HG02763 (cell line): ENCODE measurements around the gene PPIL1.
A peak's percentile ranks its signal among the peaks of the same experiment; 100 is the strongest.
"Not testable (repeated sequence)": the region's sequence is repeated elsewhere in the genome, so short reads cannot be mapped to it uniquely, and the experiment has no call there.

Experiments used
- ATAC-seq: cut with Tn5 transposase; IDR thresholded peaks from one replicate; pipeline ENCODE4 v1.9.1; 2021; ENCODE audit warnings: mild to moderate bottlenecking, moderate library complexity; ENCODE audit not compliant: unreplicated experiment

Gene PPIL1

GRCh38 chr6:36874443-36875249, at the start of gene PPIL1:
PPIL1 (minus strand) TSS chr6:36874803; CDS start chr6:36874772, 31 bp downstream.
- peak; percentile 76 for ATAC-seq

GRCh38 chr6:36924131-36924530, 49.5 kb upstream of the PPIL1 start:
- no peak for ATAC-seq

- ATAC-seq: no peak
These were observed 45.9 kb upstream of the PPIL1 start for GRCh38 chr6:36920546-36920945.

- ATAC-seq: no peak
These were observed 45.4 kb upstream of the PPIL1 start for GRCh38 chr6:36920049-36920448.

- ATAC-seq: no peak
These were observed 43.1 kb upstream of the PPIL1 start for GRCh38 chr6:36917541-36918193.

GRCh38 chr6:36916126-36916525, 41.5 kb upstream of the PPIL1 start:
- ATAC-seq: no peak

GRCh38 chr6:36915599-36915998, 41.0 kb upstream of the PPIL1 start:
- ATAC-seq: no peak

- ATAC-seq: no peak
These were observed 39.7 kb upstream of the PPIL1 start for GRCh38 chr6:36914227-36914794.

- ATAC-seq: no peak
These were observed 38.5 kb upstream of the PPIL1 start for GRCh38 chr6:36913082-36913481.

GRCh38 chr6:36912586-36912985, 38.0 kb upstream of the PPIL1 start:
- peak; percentile 86 for ATAC-seq

GRCh38 chr6:36912030-36912454, 37.4 kb upstream of the PPIL1 start:
- no peak for ATAC-seq

- ATAC-seq: no peak
These were observed 34.1 kb upstream of the PPIL1 start for GRCh38 chr6:36908747-36909146.

GRCh38 chr6:36907781-36908180, 33.2 kb upstream of the PPIL1 start:
- no peak for ATAC-seq

GRCh38 chr6:36906539-36907325, 32.1 kb upstream of the PPIL1 start:
- no peak for ATAC-seq

- ATAC-seq: no peak
These were observed 30.3 kb upstream of the PPIL1 start for GRCh38 chr6:36904851-36905393.

- ATAC-seq: no peak
These were observed 29.5 kb upstream of the PPIL1 start for GRCh38 chr6:36904114-36904513.

GRCh38 chr6:36897609-36898008, 23.0 kb upstream of the PPIL1 start:
- no peak for ATAC-seq

GRCh38 chr6:36893976-36894932, 19.7 kb upstream of the PPIL1 start:
- ATAC-seq: no peak

- not testable (repeated sequence) for ATAC-seq
These were observed 16.6 kb upstream of the PPIL1 start for GRCh38 chr6:36891153-36891552.
